ENCODE data around the gene PPP1R11.

The PPP1R11 gene

GRCh38 chr6:30092852-30093543 lies 26.0 kb downstream of the PPP1R11 start:
- no peak overlapping the region for H3K4me3 ChIP-seq (ENCODE audit: low read depth, low read length)
- no peak for DNase-seq (ENCODE audit: low read depth)

DNA sequence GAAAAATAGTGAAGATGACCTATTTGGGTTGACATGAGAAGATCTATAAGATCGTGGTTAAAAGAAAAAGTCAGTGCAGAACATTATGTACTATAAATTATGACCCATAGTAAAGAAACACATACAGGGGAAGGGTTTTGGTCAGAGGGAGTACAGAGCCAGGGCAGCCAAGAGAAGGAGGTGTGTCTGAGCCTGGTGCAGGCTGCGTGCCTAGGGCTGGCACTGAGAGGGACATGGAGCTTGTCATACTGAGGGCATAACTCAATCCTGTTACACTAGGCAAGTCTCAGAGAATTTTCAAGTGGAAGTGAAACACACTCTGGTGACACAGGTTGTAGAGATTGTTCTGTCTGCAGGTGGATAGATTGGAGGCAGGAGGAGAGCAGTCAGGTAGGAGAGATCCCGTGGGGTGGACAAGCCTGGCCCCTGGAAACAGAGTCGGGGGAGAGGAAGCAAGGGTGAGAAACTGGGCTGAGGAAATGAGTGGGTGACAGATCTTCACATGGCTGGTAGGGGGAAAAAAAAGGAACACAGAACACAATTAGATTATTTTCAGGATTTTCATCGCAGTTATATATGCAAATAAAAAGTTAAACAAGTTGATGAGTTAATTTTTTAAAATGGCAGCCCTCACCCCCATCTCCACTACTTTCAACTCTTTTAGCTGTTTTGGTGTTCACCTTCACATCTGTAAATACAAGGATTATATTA lies 27.1 kb downstream of the PPP1R11 start:
- H3K4me3 ChIP-seq (ENCODE audit: low read depth, low read length) = no peak overlapping the region
- DNase-seq (ENCODE audit: low read depth) = no peak

- no peak overlapping the region for H3K4me3 ChIP-seq (ENCODE audit: low read depth, low read length)
- no peak for DNase-seq (ENCODE audit: low read depth)
These were observed 29.8 kb downstream of the PPP1R11 start for GRCh38 chr6:30096829-30097228.

GRCh38 chr6:30097902-30098768 lies 31.1 kb downstream of the PPP1R11 start:
- H3K4me3 ChIP-seq (ENCODE audit: low read depth, low read length) = no peak overlapping the region
- no peak for DNase-seq (ENCODE audit: low read depth)

DNA sequence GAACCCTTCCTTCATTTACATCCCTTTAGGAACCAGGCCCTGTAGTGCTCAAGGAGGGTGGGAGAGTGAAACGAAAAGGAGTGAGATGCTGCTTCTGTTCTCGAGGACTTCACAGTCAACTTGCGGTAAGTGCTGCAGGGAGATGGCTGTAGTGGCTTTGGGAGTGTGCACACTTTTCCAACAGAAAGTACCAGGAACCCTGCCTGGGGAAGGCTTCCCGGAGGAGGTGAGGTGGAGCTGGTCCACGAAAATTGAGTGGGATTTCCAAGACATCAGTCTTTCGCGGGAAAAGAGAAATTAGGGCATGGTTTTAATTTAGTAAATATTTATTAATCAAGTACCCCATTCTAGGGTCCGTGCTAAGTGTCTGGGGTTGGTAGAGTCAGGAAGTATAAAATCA lies 33.2 kb downstream of the PPP1R11 start:
- no peak for DNase-seq (ENCODE audit: low read depth)
- no peak overlapping the region for H3K4me3 ChIP-seq (ENCODE audit: low read depth, low read length)

DNA sequence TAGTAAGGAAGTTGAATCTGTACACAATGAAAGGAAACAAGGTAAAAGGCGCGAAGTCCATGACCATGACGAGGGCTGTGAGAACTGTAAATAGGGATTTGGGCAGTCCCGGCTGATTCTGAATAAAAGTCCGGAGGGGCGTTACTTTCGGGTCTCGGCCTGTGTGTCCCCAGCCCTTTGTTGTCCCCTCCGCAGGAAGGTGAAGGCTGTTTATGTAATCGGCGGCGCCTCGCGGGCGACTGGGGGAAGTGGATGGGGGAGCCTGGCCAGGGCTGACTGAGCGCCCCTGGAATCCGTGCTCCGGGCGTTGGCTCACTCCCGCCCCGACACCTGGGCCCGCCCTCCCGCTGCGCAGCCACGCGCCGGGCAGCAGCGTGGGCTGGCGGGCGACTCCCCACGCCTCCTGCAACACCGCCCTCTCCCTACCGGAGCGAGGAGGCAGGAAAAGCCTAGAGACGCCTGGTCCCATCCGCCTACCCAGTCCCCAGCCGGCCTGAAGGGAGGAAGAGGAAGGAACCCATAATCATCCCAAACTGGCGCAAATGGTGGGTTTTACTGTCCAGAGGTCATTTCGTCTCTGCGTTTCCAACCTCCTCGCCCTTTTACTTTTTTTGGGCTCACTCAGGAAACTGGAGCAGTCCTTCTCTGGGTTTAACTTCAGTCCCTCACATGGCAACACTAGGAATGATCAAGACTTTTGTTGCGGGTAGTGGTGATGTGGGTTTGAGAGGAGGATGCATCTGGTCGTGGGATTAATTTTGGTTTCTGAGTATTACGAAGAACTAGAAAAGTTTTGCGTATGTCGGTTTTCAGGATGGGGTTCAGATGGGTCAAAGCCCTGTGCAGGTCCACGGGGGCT lies 33.8 kb downstream of the PPP1R11 start:
- H3K4me3 ChIP-seq (ENCODE audit: low read depth, low read length) = peak overlapping the region; percentile 32
- DNase-seq (ENCODE audit: low read depth) = no peak

GRCh38 chr6:30101444-30102413 lies 34.7 kb downstream of the PPP1R11 start:
- DNase-seq (ENCODE audit: low read depth) = peak; percentile 52
- H3K4me3 ChIP-seq (ENCODE audit: low read depth, low read length) = peak overlapping the region; percentile 45

DNA sequence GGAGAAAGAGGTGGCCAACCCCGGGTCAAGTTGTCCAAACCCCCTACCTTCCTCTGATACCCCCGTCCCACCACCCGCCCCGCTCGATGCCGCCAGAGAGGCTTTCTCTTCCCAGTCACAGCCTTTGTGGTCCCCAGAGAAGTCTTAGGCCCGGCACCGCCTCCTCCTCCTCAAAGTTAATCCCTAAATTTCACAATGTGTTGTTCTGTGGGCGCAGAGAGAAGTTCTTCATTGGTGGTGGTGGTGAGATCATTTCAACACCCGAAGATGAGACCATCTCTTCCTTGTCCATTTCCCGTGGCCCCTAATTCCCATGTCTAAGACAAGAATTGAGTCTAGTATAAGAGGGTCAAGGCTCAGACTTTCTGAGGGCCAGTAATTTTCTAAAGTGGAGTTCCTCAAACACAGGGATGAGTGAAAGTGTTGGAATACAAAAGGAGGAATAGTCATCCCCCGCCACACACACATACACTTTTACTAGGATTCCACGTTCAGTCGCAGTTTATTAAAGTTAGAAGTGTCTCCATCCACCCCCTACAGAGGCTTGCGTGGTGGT lies 35.5 kb downstream of the PPP1R11 start:
- H3K4me3 ChIP-seq (ENCODE audit: low read depth, low read length) = peak overlapping the region; percentile 45
- DNase-seq (ENCODE audit: low read depth) = peak; percentile 65

- peak; percentile 48 for DNase-seq (ENCODE audit: low read depth)
These were observed 36.2 kb downstream of the PPP1R11 start for GRCh38 chr6:30102970-30103871.

DNA sequence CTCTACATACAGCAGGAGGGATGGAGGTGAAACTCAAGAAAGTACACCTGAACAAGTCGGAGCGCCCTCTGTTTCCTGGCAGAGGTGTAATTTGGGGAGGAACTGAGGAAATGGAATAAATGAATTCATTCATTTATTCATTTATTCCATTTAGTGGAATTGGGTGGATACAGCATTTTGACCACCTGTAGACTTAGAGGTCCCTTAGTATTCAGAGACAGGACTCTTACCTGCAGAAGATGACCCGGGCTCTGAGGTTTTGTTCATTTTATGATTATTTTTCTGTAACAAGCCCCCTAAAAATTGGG lies 36.8 kb downstream of the PPP1R11 start:
- peak overlapping the region; percentile 40 for H3K4me3 ChIP-seq (ENCODE audit: low read depth, low read length)

More at GRCh38 chr6:30102970-30103871, 36.2 kb downstream of the PPP1R11 start:
- peak overlapping the region; percentile 40 for H3K4me3 ChIP-seq (ENCODE audit: low read depth, low read length)

DNA sequence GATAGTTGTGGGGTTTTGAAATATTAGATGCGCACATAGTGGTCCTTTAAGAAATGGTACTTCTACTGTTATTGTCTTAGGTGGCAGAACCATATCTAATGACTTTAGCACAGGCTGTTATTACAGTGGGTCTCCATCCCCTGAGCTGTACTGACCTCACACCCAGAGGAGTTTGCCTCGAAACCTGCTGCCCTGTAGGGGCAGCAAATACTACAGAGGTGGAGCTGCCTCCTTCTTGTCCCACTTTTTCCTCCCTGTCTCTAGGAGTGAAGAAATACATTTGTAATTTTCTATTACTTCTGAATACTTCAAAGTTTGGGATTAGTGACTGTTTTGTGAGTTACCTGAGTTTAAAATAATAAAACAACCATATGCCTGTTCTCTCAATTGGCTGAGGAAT lies 37.7 kb downstream of the PPP1R11 start:
- no peak overlapping the region for H3K4me3 ChIP-seq (ENCODE audit: low read depth, low read length)
- no peak for DNase-seq (ENCODE audit: low read depth)

More for the DNA sequence above, 36.8 kb downstream of the PPP1R11 start:
- no peak for DNase-seq (ENCODE audit: low read depth)

GRCh38 chr6:30111266-30111856 lies 44.4 kb downstream of the PPP1R11 start:
- H3K4me3 ChIP-seq (ENCODE audit: low read depth, low read length) = no peak overlapping the region
- no peak for DNase-seq (ENCODE audit: low read depth)

DNA sequence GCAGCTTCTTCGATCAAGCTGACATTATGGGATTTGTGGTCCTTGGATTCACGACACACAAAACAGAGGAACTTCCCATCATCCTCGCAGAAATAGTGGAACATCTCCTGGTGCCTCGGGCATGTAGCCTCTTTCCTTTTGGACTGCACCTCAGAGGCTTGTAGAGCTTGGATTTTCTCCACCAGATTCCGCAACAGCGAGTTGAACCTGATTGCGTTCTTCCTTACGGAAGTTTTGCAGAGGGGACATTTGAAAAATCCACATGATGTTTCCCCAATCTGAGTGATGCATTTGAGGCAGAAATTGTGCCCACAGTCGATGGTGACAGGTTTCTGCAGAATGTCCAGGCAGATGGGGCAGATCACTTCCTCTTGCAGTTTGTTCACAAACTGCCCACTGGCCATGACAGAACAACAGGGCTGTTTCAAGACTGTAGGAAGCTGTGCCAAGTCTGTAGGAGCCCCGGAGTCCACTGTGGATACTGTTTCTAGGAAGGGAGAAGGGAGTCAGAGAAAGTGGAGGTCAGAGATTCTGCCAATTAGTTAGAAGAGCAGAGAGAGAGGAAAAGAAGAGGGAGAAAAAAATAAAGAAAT lies 45.5 kb downstream of the PPP1R11 start:
- DNase-seq (ENCODE audit: low read depth) = no peak
- H3K4me3 ChIP-seq (ENCODE audit: low read depth, low read length) = no peak overlapping the region

GRCh38 chr6:30113003-30113759 lies 46.2 kb downstream of the PPP1R11 start, which contains the start of gene TRIM31:
TRIM31 (minus strand) TSS chr6:30113090; CDS start chr6:30112805, 285 bp downstream.
- no peak for DNase-seq (ENCODE audit: low read depth)
- no peak within 1 kb of the TSS for H3K4me3 ChIP-seq (ENCODE audit: low read depth, low read length)

GRCh38 chr6:30113841-30114240 lies 46.8 kb downstream of the PPP1R11 start:
- no peak overlapping the region for H3K4me3 ChIP-seq (ENCODE audit: low read depth, low read length)
- DNase-seq (ENCODE audit: low read depth) = no peak

DNA sequence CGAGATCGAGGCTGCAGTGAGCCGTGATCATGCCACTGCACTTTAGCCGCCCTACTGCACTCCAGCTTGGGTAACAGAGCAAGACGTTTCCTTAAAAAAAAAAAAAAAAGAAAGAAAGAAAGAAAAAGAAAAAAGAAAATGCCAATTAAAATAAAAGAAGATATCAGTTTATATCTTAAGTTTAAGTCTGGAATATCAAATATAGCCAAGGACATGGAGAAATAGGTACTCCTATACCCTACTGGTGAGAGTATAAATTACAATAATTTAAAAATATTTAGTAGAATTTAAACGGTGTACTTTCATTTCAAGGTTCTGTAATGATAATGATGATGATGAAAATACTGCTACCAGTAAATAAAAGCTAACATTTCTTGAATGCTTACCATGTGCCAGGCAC lies 49.7 kb downstream of the PPP1R11 start:
- H3K4me3 ChIP-seq (ENCODE audit: low read depth, low read length) = no peak overlapping the region
- no peak for DNase-seq (ENCODE audit: low read depth)

Measured in skeletal muscle cell (primary cell).